Measurements from ENCODE around the gene ARFGAP1.

The ARFGAP1 gene

DNA sequence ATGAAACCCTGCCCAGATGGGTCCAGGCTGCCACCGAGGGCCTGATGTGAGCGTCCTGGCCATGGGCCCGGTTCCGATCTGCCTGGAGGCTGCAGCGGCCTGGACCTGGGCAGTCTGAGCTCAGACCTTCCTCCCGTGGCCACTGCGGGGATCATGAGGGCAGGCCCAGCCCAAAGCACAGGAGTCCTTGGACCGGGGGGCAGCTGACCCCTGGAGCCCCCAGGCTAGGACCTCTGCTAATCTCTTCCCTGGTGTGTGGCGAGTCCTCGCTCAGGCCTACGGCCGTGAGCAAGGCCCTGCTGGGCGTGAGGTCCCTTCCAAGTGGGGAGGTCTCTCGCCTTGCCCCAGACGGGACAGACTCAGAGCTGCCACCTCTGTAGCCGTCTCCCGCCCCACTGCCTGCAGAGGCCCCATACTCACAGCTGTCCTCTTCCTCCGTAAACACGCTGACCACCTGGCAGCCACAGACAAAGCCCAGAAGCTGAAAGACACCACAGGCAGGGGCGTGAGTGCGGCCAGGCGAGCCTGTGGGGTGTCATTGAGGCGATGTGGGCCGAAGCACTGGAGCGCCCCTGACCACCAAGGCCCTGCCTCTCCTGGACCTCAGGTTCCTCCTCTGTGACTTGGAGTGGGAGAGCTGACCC lies 28.9 kb upstream of the ARFGAP1 start:
- Histone ChIP-seq H2AFZ (ENCODE audit: low read depth, low read length) (no peak overlapping the region), H3K9ac (ENCODE audit: low read depth, low read length) (no peak overlapping the region), H3K4me1 (ENCODE audit: insufficient read depth, low read length) (no peaks in the 10 kb centered on the region), H3K27ac (ENCODE audit: low read length) (no peak overlapping the region), H3K27me3 (ENCODE audit: insufficient read depth, low read length, poor library complexity) (peaks cover 8% of the 10 kb centered on the region), H3K36me3 (ENCODE audit: insufficient read depth, low read length) (no peaks in the 10 kb centered on the region), H3K79me2 (ENCODE audit: insufficient read depth, low read length) (no peaks in the 10 kb centered on the region), H3K4me2 (ENCODE audit: insufficient read depth, low read length) (no peak overlapping the region), H3K9me3 (ENCODE audit: insufficient read depth, low read length, severe bottlenecking) (no peaks in the 10 kb centered on the region), H4K20me1 (ENCODE audit: insufficient read depth, low read length) (peaks cover 15% of the 10 kb centered on the region), H3K4me3 (ENCODE audit: low read depth in 1 of 2, low read length in 2 of 2) (no peak overlapping the region)
- ATAC-seq (ENCODE audit: insufficient read depth, low read depth) (no peak), DNase-seq (no peak)
- no peak for TF ChIP-seq EZH2 (IDR thresholded peaks at IDR 0.05; ENCODE audit: borderline replicate concordance, low read depth, low read length, severe bottlenecking)
- TF ChIP-seq, protein P1, sequence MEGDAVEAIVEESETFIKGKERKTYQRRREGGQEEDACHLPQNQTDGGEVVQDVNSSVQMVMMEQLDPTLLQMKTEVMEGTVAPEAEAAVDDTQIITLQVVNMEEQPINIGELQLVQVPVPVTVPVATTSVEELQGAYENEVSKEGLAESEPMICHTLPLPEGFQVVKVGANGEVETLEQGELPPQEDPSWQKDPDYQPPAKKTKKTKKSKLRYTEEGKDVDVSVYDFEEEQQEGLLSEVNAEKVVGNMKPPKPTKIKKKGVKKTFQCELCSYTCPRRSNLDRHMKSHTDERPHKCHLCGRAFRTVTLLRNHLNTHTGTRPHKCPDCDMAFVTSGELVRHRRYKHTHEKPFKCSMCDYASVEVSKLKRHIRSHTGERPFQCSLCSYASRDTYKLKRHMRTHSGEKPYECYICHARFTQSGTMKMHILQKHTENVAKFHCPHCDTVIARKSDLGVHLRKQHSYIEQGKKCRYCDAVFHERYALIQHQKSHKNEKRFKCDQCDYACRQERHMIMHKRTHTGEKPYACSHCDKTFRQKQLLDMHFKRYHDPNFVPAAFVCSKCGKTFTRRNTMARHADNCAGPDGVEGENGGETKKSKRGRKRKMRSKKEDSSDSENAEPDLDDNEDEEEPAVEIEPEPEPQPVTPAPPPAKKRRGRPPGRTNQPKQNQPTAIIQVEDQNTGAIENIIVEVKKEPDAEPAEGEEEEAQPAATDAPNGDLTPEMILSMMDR (IDR thresholded peaks at IDR 0.05; ENCODE audit: borderline replicate concordance, extremely low read depth, low read length, poor library complexity, severe bottlenecking) = no peak

DNA sequence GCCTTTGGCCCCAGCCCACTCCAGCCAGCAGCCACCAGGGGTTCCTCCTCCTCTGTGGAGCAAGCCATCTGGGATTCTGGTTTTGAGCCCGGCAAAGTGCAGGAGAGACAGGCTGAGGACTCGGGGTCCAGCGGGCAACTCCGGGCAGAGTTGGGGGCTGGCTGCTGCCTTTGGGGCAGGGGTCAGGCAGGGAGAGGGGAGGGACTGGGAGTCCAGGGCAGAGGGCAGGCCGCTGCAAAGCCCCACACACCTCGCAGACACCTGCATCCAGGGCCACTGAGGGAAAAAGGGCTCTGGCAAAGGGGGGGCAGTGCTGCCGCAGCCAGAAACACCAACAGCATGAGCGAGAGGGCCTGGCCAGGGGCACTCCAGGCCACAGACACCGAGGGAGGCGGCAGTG lies 28.1 kb upstream of the ARFGAP1 start:
- Histone ChIP-seq H3K9me3 (ENCODE audit: insufficient read depth, low read length, severe bottlenecking) (no peaks in the 10 kb centered on the region), H3K9ac (ENCODE audit: low read depth, low read length) (no peak overlapping the region), H3K4me3 (ENCODE audit: low read depth in 1 of 2, low read length in 2 of 2) (no peak overlapping the region), H3K27ac (ENCODE audit: low read length) (no peak overlapping the region), H3K4me1 (ENCODE audit: insufficient read depth, low read length) (no peaks in the 10 kb centered on the region), H3K27me3 (ENCODE audit: insufficient read depth, low read length, poor library complexity) (peaks cover 8% of the 10 kb centered on the region), H3K4me2 (ENCODE audit: insufficient read depth, low read length) (no peak overlapping the region), H2AFZ (ENCODE audit: low read depth, low read length) (no peak overlapping the region), H3K79me2 (ENCODE audit: insufficient read depth, low read length) (no peaks in the 10 kb centered on the region), H3K36me3 (ENCODE audit: insufficient read depth, low read length) (no peaks in the 10 kb centered on the region), H4K20me1 (ENCODE audit: insufficient read depth, low read length) (peaks cover 13% of the 10 kb centered on the region)
- no peak for TF ChIP-seq EZH2 (IDR thresholded peaks at IDR 0.05; ENCODE audit: borderline replicate concordance, low read depth, low read length, severe bottlenecking)
- TF ChIP-seq, protein P1 (IDR thresholded peaks at IDR 0.05; ENCODE audit: borderline replicate concordance, extremely low read depth, low read length, poor library complexity, severe bottlenecking) = no peak
- no peak for ATAC-seq (ENCODE audit: insufficient read depth, low read depth)
- DNase-seq = no peak

DNA sequence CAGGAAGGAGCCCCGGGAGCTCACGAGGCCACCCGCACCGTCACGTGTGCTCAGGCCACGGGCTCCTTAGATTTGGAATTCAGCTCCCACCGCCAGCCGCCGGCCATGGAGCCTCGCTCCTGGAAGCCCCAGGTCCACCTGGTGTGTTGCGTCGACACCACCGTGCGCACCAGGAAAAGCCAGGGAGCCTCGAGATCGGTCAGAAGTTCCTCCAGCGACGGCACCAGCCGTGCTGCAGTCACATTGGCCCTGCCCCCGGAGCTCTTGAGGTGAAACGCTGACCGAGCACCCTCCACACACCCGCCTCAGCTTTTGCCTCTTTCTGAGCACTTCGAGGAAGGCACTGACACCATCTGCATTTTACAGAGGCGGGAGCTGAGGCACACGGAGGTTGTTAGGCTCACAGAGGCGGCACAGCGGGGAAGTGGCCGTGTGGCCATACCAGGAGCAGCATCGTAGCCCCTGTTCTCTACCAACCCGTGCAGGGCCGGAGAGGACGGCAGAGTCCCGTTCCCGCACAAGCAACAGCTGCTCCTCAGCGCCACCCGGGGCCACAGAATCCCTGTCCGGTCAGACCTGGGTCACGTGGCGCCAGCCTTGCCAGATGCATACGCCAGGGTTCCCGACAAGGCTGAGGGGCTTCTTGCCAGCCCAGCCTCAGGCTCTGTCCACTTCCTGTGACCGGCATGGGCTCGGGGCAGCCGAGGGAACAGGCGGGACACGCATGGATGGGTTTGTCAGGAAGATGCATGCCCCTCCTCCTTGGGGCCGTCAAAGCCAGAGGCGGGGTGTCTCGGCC lies 25.9 kb upstream of the ARFGAP1 start:
- Histone ChIP-seq H3K27me3 (ENCODE audit: insufficient read depth, low read length, poor library complexity) (no peaks in the 10 kb centered on the region), H3K9ac (ENCODE audit: low read depth, low read length) (no peak overlapping the region), H3K4me2 (ENCODE audit: insufficient read depth, low read length) (no peak overlapping the region), H3K4me3 (ENCODE audit: low read depth in 1 of 2, low read length in 2 of 2) (no peak overlapping the region), H3K27ac (ENCODE audit: low read length) (no peak overlapping the region), H3K4me1 (ENCODE audit: insufficient read depth, low read length) (no peaks in the 10 kb centered on the region), H3K36me3 (ENCODE audit: insufficient read depth, low read length) (no peaks in the 10 kb centered on the region), H3K79me2 (ENCODE audit: insufficient read depth, low read length) (no peaks in the 10 kb centered on the region), H4K20me1 (ENCODE audit: insufficient read depth, low read length) (peaks cover 9% of the 10 kb centered on the region), H3K9me3 (ENCODE audit: insufficient read depth, low read length, severe bottlenecking) (no peaks in the 10 kb centered on the region), H2AFZ (ENCODE audit: low read depth, low read length) (no peak overlapping the region)
- ATAC-seq (ENCODE audit: insufficient read depth, low read depth) (no peak), DNase-seq (no peak)
- TF ChIP-seq EZH2 (IDR thresholded peaks at IDR 0.05; ENCODE audit: borderline replicate concordance, low read depth, low read length, severe bottlenecking) = no peak
- TF ChIP-seq, protein P1 (IDR thresholded peaks at IDR 0.05; ENCODE audit: borderline replicate concordance, extremely low read depth, low read length, poor library complexity, severe bottlenecking) = no peak

All from DND-41 (cell line).